ENCODE measurements around the gene SAFB.
"Not testable (repeated sequence)": the region's sequence is repeated elsewhere in the genome, so short reads cannot be mapped to it uniquely, and the experiment has no call there.

GRCh38 chr19:5608766-5609165 is 14.1 kb upstream of the SAFB start:
- TF ChIP-seq MAX (IDR thresholded peaks at IDR 0.05); U2AF2 (IDR thresholded peaks at IDR 0.05; ENCODE audit: low read depth, low read length); MLX (CRISPR knock-in tag; IDR thresholded peaks at IDR 0.05); ATF5 (CRISPR knock-in tag; IDR thresholded peaks at IDR 0.05; ENCODE audit: low read depth); HDAC2 (CRISPR knock-in tag; IDR thresholded peaks at IDR 0.05); ZNF317 (CRISPR knock-in tag; IDR thresholded peaks at IDR 0.05): not testable (repeated sequence)
- TF ChIP-seq, protein P1, sequence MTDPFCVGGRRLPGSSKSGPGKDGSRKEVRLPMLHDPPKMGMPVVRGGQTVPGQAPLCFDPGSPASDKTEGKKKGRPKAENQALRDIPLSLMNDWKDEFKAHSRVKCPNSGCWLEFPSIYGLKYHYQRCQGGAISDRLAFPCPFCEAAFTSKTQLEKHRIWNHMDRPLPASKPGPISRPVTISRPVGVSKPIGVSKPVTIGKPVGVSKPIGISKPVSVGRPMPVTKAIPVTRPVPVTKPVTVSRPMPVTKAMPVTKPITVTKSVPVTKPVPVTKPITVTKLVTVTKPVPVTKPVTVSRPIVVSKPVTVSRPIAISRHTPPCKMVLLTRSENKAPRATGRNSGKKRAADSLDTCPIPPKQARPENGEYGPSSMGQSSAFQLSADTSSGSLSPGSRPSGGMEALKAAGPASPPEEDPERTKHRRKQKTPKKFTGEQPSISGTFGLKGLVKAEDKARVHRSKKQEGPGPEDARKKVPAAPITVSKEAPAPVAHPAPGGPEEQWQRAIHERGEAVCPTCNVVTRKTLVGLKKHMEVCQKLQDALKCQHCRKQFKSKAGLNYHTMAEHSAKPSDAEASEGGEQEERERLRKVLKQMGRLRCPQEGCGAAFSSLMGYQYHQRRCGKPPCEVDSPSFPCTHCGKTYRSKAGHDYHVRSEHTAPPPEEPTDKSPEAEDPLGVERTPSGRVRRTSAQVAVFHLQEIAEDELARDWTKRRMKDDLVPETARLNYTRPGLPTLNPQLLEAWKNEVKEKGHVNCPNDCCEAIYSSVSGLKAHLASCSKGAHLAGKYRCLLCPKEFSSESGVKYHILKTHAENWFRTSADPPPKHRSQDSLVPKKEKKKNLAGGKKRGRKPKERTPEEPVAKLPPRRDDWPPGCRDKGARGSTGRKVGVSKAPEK (CRISPR knock-in tag; IDR thresholded peaks at IDR 0.05; ENCODE audit: borderline replicate concordance) = not testable (repeated sequence)
- TF ChIP-seq, protein P2, sequence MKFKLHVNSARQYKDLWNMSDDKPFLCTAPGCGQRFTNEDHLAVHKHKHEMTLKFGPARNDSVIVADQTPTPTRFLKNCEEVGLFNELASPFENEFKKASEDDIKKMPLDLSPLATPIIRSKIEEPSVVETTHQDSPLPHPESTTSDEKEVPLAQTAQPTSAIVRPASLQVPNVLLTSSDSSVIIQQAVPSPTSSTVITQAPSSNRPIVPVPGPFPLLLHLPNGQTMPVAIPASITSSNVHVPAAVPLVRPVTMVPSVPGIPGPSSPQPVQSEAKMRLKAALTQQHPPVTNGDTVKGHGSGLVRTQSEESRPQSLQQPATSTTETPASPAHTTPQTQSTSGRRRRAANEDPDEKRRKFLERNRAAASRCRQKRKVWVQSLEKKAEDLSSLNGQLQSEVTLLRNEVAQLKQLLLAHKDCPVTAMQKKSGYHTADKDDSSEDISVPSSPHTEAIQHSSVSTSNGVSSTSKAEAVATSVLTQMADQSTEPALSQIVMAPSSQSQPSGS (CRISPR knock-in tag; IDR thresholded peaks at IDR 0.05) = not testable (repeated sequence)
- TF ChIP-seq, protein P3, sequence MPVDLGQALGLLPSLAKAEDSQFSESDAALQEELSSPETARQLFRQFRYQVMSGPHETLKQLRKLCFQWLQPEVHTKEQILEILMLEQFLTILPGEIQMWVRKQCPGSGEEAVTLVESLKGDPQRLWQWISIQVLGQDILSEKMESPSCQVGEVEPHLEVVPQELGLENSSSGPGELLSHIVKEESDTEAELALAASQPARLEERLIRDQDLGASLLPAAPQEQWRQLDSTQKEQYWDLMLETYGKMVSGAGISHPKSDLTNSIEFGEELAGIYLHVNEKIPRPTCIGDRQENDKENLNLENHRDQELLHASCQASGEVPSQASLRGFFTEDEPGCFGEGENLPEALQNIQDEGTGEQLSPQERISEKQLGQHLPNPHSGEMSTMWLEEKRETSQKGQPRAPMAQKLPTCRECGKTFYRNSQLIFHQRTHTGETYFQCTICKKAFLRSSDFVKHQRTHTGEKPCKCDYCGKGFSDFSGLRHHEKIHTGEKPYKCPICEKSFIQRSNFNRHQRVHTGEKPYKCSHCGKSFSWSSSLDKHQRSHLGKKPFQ (CRISPR knock-in tag; IDR thresholded peaks at IDR 0.05; ENCODE audit: insufficient replicate concordance) = not testable (repeated sequence)
- TF ChIP-seq, protein P4, sequence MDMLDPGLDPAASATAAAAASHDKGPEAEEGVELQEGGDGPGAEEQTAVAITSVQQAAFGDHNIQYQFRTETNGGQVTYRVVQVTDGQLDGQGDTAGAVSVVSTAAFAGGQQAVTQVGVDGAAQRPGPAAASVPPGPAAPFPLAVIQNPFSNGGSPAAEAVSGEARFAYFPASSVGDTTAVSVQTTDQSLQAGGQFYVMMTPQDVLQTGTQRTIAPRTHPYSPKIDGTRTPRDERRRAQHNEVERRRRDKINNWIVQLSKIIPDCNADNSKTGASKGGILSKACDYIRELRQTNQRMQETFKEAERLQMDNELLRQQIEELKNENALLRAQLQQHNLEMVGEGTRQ (IDR thresholded peaks at IDR 0.05; ENCODE audit: low read depth, low read length) = not testable (repeated sequence)
- TF ChIP-seq, protein P4 (CRISPR knock-in tag; IDR thresholded peaks at IDR 0.05; ENCODE audit: borderline replicate concordance) = not testable (repeated sequence)
- TF ChIP-seq, protein P5, sequence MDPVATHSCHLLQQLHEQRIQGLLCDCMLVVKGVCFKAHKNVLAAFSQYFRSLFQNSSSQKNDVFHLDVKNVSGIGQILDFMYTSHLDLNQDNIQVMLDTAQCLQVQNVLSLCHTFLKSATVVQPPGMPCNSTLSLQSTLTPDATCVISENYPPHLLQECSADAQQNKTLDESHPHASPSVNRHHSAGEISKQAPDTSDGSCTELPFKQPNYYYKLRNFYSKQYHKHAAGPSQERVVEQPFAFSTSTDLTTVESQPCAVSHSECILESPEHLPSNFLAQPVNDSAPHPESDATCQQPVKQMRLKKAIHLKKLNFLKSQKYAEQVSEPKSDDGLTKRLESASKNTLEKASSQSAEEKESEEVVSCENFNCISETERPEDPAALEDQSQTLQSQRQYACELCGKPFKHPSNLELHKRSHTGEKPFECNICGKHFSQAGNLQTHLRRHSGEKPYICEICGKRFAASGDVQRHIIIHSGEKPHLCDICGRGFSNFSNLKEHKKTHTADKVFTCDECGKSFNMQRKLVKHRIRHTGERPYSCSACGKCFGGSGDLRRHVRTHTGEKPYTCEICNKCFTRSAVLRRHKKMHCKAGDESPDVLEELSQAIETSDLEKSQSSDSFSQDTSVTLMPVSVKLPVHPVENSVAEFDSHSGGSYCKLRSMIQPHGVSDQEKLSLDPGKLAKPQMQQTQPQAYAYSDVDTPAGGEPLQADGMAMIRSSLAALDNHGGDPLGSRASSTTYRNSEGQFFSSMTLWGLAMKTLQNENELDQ (CRISPR knock-in tag; IDR thresholded peaks at IDR 0.05; ENCODE audit: borderline replicate concordance) = not testable (repeated sequence)
